GM19240 (cell line): ENCODE measurements around the gene LGR6.

Source experiments
- DNase-seq: peaks from one replicate; pipeline ENCODE4 v3.0.0; 2011; ENCODE audit warnings: low spot score; ENCODE audit not compliant: insufficient read length

LGR6 gene

DNA sequence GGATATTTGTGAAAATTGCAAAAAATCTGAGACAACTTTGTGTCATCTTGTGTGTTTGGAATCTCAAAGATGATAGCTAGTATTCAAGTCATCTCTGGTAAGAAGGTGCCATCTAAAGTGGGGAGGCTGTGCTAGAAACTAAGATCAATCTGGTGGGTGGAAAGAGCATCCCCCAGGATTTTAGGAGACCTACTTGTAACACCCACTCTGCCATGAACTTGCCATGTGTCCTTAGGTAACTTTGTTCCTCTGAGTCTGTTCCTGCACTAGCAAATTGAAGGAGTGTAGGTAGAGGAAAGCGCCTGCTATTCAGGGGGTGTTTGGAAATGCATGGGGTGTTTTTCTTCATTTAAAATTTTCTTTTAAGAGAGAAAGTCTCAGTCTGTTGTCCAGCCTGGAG is 24.4 kb downstream of the LGR6 start:
- no peak for DNase-seq

DNA sequence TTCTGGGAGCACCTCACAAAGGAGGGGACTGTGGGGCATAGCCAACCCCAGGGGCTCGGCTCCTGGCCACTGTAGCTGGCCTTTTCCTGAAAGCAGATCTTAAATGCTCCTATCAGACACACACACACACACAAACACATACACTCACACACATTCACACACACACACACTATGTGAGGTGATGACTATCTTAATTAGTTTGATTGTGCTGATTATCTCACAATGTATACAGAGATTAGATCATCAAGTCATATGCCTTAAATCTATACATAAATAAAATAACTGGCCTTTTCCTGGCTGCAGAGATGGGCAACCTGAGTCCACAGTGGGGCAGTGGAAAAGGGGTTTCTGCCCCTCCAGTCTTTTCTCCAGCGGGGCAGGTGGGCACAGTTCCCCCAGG is 27.1 kb downstream of the LGR6 start:
- DNase-seq = no peak

DNA sequence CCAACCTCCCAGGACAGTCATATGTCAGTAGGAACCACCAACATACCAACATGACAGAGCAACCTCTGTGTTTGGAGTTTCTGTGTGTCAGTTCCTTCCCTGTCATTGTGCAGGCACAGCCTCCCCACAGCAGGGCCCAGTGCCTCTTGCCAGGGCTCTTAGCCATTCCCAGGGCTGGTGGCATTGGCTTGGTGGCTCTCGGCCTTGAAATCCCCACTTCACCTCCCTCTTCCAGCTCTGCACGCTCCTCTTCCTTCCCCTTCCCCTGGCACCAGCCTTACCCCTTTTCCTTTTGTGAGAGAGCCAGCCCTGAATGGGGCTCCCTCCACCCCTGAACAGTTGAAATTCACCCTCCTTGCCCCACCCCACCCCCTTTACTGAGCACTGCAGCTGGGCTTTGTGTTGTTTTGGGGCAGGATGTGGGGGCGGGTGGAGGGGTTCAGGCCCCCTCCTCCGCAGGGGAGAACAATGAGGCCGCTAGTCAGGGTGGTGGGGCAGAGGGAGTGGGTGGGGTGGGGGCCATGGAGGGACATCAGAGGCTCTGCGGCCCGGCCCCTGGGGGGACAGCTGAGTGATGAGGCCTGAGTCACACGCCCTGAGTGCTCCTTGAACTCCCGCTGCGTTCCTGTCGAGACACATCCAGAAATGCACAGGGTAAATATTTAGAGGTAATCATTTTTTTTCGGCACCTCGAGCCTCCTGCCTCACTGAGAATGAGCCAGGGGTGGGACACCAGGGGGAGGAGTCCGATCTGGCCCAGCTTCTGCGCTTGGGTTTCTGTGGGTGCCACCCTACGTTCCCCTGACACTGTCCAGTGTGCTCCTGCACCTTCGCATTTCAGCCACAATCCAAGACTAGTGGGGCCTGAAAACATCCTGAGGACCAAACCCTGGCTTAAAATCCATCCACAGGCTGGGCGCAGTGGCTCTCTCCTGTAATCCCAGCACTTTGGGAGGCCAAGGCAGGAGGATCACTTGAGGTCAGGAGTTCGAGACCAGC is 28.6 kb downstream of the LGR6 start:
- DNase-seq = no peak

DNA sequence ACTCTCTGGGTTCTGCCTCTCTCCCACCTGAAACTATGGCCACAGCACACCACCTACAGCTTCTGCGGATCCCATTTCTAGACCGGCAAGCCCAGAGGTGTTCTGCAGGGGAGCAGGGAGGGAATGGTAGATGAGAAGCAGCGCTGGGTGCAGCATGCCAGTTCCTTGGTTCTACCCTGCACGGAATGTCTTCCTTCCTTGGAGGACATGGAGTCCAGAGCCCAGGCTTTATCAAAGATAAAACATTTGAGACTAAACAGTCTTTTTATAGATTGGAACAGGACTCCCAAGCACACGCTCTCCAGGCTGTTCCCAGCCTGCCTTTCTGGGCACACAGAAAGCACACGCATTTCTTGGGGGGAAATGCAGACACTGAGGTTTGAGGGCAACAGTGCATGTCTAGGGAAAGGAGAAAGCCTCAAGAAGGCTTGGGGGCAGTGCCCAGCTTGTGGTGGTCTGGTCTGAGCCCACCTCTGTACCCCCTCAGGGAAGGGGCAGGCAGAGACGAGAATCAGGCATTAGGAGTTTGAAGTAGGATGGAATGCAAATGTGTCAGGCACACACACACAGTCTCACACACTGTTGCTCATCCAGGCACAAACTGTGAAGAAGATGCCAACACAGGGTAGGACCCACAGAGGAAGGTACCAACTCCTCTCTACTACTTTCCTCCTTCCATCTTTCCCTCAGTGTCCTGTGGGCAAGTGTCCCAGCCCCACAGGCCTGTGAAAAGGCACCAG is 29.7 kb downstream of the LGR6 start:
- no peak for DNase-seq

DNA sequence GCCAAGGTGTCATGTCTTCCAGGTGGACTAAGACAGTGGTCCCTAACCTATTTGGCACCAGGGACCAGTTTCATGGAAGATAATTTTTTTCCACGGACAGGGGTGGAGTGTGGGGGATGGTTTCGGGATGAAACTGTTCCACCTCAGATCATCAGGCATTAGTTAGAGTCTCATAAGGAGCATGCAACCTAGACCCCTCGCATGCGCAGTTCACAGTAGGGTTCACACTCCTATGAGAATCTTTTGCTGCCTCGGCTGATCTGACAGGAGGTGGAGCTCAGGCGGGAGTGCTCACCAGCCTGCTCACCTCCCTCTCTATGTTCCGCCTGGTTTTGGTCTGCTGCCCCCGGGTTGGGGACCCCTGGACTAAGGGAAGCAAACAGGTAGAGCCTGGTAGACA is 30.9 kb downstream of the LGR6 start:
- no peak for DNase-seq

DNA sequence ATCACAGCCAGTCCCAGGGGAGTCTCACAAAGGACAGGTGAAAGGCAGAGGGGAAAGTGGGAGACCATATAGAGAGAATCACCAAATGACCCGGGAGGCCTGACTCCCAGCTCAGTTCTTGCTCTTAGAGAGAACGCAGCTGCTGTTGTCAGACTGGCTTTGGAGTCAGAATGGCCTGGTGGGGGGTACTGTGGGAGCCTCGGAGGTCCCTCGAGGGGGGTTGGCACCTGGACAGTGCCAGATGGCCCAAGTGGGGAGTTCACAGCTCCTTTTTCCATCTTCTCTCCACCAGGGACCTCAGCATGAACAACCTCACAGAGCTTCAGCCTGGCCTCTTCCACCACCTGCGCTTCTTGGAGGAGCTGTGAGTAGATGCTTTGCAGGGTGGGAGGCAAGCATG is 31.5 kb downstream of the LGR6 start:
- no peak for DNase-seq

DNA sequence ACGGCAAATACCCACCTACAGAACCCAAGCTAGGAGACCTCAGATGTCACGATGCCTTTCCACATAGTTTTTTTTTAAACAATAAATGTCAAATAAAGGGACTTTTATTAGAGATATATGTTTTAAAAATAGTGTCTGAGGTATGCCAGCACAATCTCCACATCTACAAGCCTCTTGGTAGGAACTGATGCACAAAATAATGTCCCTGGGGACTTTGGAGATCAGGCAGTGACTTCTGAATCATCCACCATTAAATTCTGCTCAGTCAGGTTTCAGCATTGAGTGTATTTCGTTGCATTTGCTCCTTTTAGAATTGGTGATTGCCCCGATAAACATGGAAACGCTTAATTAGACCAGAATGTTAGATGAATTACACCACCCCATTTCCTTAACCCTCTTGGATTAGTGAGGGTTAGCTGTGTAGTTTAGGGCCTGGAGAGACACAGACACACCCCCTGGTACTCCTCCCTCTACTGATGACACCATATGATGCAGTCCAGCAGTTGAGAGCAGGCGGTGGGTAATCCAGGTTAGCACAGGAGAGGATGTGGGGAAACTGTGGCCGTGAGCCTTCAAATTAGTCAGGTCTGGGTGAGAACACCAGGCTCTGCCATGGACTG is 33.6 kb downstream of the LGR6 start:
- no peak for DNase-seq

DNA sequence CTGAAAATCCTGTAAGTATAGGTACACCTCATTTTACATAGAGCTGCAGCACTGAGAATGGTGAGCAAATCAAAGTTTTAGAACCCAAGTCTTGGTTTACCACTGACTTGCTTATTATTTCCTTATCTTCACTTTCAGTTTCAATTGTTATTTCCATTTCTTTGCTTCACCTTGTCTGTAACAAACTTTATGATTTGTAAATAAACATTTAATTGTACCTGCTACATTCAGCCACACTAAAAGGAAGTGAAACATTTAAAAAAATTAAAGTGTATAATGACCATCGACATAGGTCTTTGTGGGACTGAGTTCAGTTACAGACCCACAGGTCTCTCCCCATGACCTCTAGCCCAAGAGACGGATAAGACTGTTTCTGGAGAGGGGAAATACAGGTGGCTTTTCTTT is 34.4 kb downstream of the LGR6 start:
- no peak for DNase-seq

DNA sequence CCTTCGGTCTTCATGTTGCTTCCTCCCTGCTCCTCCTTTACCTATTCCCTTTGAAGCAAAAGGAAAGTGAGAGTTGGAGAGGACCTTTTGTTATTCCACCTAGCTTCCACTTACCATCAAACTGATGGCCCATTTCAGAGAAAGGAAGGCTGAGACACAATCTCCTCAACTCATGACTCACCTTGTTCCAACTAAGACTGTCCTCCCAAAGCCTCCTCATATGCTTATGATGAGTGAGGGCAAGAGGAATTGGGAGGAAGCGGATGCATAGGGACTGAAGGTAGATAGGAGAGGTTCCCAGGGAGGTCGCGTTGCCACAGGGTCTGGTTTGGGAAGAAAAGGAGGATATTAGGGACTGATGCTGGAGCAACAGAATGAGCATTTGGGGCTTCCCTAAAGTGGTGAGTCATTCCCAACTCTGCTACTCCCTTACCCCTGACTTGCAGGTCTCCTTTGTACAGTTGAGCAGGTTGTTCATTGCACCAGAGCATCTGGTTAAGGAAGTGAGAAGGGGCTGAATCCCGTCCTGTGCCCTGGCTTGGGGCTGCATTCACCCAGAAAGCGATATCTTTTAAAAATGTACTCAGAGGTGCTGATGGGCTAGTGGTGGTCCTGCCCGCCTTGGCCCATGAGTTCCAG is 35.0 kb downstream of the LGR6 start:
- DNase-seq = no peak

DNA sequence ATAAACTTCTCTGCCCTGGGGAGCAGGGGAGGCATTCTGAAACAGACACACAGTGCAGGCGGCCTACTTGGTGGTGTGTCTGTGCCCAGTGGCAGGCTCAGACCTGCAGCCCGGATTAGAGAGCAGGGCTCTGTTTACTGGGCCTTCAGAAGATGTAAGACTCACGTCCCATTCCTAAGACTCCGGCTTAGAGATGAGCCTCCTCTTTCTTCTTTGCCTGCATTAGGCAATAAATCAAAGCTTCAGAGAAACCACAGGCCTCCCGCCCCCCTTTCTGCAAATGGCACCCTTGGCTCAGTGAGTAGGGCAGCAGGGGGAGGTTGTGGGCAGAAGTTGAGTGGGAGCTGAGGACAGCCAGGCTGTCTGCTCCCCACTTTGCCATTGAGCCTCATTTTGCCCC is 35.8 kb downstream of the LGR6 start:
- no peak for DNase-seq

DNA sequence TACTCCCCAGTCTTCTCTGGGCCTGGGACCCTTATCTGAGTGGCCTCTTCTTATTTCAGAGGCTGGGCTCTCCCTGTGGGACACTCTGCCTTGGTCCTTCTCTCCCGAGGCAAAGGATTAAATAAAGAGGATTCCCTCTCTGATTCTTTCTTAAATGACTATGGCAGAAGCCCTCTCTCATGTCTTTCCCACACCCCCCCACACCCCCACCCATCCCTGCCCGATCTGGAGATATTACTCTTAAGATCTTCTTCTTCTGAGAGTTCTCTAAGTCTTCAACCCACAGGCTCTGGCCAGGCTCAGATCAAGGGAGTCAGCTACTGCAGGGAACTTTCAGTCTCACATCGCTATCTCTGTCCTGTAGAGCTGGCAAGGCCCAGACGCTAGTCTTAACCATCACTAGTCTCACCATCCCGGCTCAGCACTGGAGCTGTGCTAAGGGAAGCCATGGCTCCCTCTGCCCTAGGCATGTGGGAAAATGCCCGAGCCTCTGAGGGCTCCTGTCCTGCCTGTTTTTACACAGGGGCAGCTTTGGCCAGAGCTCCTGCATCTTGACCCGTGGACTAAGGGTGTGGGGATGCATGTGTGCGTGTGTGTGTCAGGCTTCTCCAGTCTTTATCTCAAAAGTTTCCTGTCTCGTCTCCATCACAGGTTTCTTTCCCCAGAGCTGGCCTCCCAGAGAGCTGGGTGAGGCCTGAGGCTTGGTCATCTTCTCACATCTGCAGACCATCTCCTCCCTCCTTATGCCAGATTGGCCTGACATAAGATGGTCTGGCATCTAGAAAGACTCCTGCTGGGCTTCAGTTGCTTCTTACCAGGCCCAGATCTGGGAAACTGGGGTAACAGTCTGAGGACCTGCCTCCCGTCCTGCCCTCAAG is 36.7 kb downstream of the LGR6 start:
- DNase-seq = no peak

DNA sequence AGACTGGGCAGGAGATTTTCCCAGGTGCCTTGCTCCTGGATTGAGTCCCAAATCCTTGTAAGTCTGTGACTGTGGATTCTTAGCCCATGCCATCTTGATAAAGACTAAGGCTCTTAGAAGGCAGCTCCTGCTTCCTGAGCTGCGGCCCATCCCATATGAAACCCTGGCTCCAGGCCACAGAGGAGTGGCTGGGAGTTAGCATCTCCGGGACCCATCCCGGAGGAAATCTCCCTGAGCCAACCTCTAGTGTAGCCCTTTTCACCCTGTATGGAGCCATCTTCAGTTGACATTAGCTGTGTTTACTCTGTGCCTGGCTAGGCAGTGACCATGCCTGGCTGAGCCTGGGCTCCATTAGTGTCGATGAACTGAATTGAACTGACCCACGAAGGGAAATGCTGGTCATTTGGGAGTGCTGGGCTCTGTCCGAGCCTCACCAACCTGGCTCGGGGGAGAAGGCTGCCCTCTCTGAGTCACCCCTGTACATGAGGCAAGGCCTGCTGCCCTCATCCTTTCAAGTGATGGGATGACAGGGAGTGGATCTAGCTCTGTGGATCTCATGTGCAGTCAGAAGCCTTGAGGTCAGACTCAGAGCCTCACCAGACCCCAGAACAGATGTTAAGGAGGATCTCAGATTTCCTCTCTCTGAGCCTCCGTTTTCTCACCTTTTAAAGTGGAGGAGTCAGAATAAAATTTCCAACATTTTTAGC is 37.5 kb downstream of the LGR6 start:
- no peak for DNase-seq

DNA sequence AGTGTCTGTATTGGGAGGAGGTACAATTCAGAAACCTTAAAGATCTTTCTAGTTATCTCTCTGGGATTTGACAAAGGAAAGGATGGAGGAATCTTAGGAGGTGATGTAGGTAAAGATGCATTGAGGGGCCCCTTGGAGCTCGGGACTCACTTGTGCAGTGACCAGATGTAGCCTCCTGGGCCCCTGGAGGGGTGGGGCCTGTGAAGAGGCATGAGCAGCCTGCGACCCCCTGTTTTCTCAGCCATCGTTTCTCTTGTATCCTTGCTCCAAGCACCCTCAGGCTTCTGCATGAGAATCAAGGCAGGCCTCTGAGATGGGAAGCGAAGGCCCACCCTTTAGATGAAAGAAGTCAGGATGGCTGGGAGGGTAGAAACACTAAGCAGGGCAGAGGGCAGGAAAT is 39.6 kb downstream of the LGR6 start:
- DNase-seq = no peak

DNA sequence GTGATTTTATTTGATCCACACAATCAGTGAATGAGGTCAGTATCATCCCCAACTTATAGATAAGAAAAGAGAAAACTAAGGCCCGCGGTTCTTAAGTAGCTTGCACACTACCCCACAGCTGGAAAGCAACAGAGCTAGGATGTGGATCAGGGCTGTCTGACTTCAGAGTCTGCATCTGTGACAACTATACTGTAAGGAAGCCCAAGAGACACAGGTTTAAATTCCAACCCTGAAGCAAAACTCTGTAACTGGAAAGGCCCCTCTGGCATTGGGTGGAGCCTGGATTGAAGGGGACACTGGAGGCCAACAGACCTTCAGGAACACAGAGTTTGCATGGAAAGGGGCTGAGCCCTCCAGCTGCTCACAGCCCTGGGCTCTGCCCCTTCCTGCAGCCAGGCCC is 40.2 kb downstream of the LGR6 start:
- DNase-seq = no peak

DNA sequence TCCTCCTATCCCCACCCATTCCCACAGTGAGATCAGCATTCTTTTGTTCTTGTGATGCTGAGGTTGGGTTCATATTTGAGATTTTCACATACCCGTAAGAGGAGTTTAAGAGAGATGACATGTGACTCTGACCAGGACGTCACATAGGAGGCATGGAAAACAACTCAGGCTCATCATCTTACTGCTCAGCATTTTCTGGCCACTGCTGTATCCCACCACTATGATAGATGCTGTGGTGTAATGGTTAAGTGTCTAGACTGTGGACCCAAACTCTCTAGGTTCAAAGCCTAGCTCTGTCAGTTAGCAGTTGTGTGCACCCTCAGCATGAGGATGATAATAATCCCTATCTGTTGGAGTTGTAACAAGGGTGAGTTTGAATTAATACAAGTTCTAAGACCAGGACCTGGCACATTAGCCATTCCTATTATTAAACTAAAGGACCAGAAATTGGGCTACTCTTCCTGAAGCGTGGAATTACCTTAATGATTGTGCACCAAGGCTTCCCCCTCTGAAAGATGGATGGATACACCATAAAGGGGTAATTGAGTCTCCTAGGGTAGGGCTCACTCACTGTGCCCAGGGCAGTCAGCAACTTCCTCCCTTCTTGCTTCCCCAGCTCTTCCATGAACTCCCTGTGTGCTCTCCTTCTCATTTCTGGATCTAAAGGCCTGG is 40.9 kb downstream of the LGR6 start:
- DNase-seq = no peak

DNA sequence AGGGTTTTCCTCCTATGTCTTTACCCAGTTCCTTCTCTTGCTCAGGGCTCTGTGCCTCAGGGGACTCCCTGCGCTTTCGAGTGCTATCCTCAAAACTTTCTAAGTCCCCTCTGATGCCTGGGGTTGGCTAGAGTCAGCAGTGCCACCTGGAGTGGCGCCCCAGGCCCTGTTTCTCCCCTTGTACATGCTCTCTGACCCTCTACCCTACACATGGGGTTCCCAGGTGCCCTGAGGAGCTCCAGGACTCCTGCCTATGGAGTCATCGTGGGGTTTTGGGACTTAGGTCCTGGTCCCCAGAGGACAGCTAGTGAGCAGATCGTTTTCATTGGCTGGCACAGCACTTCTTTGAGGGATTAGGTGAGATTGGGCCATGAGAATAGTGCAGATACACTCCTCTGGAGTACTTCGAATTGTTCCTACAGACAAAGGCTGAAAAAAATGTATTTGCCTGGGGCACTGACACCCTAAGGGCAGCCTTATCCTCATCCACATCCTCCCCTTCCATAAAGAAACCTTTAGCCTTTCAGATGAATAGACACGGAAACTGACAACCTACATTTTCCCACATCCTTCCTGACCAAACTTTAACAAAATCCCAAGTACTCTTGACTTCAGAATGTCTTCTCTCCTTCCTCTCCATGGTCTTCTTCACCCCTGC is 41.5 kb downstream of the LGR6 start:
- DNase-seq = no peak

DNA sequence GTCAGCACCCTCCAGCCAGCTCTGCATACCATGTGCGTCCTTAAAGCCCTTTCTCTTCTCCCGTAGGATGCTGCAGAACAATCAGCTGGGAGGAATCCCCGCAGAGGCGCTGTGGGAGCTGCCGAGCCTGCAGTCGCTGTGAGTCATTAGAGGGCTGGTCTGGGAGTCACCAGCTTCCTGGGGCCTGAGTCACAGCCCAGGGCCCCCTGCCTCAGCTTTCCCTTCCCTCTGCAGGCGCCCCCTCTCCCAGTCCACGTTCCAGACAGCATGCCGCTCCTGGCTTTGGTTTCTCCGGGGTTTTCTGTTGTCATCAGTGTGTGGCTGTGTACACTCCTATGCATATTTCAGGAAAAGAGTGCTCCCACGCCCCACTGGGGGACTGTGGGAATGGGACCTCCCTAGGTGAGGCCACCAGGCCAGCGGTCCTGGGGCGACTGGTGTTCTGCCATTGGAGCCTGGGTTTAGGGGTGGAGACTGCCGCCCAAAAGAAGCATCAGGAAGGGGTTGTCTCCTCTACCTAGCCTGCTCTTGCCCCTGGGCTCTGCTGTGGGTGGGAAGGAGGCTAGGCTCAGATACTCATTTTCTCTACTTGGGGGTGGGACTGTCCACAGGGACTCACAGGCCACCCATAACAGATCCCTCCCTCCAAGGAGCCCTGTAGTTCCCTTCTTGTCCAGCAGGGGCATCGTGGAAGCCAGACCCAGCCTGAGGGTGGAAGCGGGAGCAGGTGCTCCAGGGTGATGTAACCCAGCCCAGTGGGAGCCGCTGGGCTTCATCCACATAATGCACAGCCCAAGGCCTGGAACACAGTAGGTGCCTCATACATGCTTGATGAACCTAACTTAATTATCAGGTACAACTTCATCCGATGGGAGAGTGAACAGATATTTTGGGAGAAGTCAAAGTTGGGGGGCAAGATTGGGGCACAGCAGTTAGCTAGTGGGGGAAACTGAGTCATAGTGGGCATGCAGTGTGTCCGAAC is 42.5 kb downstream of the LGR6 start:
- peak; percentile 84 for DNase-seq

DNA sequence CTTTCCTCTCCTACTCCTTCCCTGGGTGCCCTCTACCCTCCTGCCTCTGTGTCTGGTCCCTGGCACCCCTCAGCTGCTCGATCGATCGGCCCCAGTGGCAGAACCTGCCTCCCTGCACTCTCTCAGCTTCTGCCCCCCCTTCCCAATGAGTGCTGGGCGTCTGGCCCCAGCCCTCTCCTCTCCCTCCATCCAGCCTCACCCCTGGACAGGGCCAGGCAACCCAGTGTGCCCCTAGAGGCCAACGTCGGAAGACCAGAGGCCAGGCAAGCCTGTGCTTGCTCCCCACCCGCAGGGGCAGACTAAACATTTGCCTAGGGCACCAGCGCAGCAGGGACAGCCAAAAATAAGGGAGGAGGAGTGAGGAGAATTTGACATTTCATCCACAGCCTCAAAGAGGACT is 43.5 kb downstream of the LGR6 start:
- DNase-seq = no peak
